HepG2 (cell line): Measurements from ENCODE around the gene KNG1. TPM values are rescaled to one million over a fixed set of nuclear protein-coding genes. Genes with fewer than 3 reads are reported as not detected.

ENCODE experiments used
- ATAC-seq: fragments of 200-7000 bp; cut with Tn5 transposase; 3 replicates; pipeline ENCODE4 v1.9.1; 2020; ENCODE audit warnings: mild to moderate bottlenecking, moderate library complexity
- BruUV-seq: library from RNA; stranded (reverse); fragments of 400-500 nt; replicated peaks from 2 replicates; lab custom pipeline; 2021; lab: Mats Ljungman, UMichigan
- CTCF ChIA-PET: fragments of 300-600 bp; formaldehyde crosslinking; extraction: SDS; loops from one replicate; lab custom pipeline; 2021; ENCODE audit warnings: low total read pairs, inconsistent platforms, low intra/inter-chr PET ratio; lab: Yijun Ruan, JAX
- POLR2A ChIA-PET: fragments of 350-600 bp; sonication (Branson Sonifier 250); formaldehyde crosslinking; loops from one replicate; lab custom pipeline; 2020; ENCODE audit warnings: antibody characterized with exemption, inconsistent platforms; lab: Yijun Ruan, JAX
- DNase-seq: peaks from one replicate; pipeline ENCODE4 v3.0.0-alpha.2; 2015; ENCODE audit warnings: low spot score
- FAIRE-seq: peaks from 3 replicates; lab custom pipeline; 2011; peaks lifted over from hg19 to GRCh38; lab: Jason Lieb, UNC
- H2AFZ ChIP-seq: one replicate; pipeline ENCODE4 v1.6.1; 2011; ENCODE audit warnings: low read length, inconsistent platforms
- H3K27ac ChIP-seq: fragments of 300-600 bp; 3 replicates; pipeline ENCODE4 v1.8.0; 2011; ENCODE audit warnings: mixed run types, mild to moderate bottlenecking, mixed read lengths, low read length, inconsistent platforms; ENCODE audit not compliant: insufficient read depth; ENCODE audit errors: extremely low read length
- H3K27me3 ChIP-seq, 2 experiments: fragments of 200-600 bp in 1 of 2; 2 replicates in 1 of 2; 3 replicates in 1 of 2; pipeline versions ENCODE4 v1.6.0 to v1.8.0; 2011; ENCODE audit warnings: low read length in 2 of 2, mild to moderate bottlenecking in 2 of 2, moderate library complexity in 2 of 2, inconsistent platforms in 1 of 2; ENCODE audit not compliant: insufficient read depth in 2 of 2, control insufficient read depth in 1 of 2
- H3K36me3 ChIP-seq, 2 experiments: fragments of 200-600 bp in 1 of 2; replicated peaks in 1 of 2; 2 replicates in 1 of 2; 3 replicates in 1 of 2; pipeline versions ENCODE4 v1.5.1 to v1.8.0; 2011; ENCODE audit warnings: low read length in 2 of 2, inconsistent platforms in 1 of 2; ENCODE audit not compliant: insufficient read depth in 2 of 2, control insufficient read depth in 1 of 2
- H3K4me1 ChIP-seq: 2 replicates; pipeline ENCODE4 v1.5.1; 2012; ENCODE audit warnings: low read length, inconsistent platforms; ENCODE audit not compliant: insufficient read depth
- H3K4me2 ChIP-seq: 2 replicates; pipeline ENCODE4 v1.6.0; 2011; ENCODE audit warnings: low read depth, low read length, inconsistent platforms
- H3K4me3 ChIP-seq, 3 experiments: fragments of 200-600 bp in 1 of 3; sonication (generic), shearing (Covaris generic) in 1 of 3; replicated peaks in 1 of 3; 2 replicates each; pipeline ENCODE4 v1.5.1; 2011 to 2016; ENCODE audit warnings: low read length in 3 of 3, inconsistent platforms in 2 of 3, low read depth in 2 of 3, mild to moderate bottlenecking in 2 of 3, control low read depth in 1 of 3, mixed read lengths in 1 of 3; ENCODE audit not compliant: insufficient read depth in 1 of 3
- H3K79me2 ChIP-seq: one replicate; pipeline ENCODE4 v1.6.1; 2011; ENCODE audit warnings: low read length, inconsistent platforms; ENCODE audit not compliant: insufficient read depth
- H3K9ac ChIP-seq: 2 replicates; pipeline ENCODE4 v1.6.0; 2011; ENCODE audit warnings: mild to moderate bottlenecking, low read depth, low read length, inconsistent platforms; ENCODE audit not compliant: insufficient read depth
- H3K9me3 ChIP-seq: 2 replicates; pipeline ENCODE4 v1.5.1; 2012; ENCODE audit warnings: mild to moderate bottlenecking, low read length
- H4K20me1 ChIP-seq: 2 replicates; pipeline ENCODE4 v1.6.0; 2011; ENCODE audit warnings: inconsistent platforms, mild to moderate bottlenecking, low read length, moderate library complexity; ENCODE audit not compliant: insufficient read depth
- CEBPG ChIP-seq: IDR thresholded peaks from 2 replicates; pipeline ENCODE4 v1.6.1; 2016
- FOSL2 ChIP-seq: sonication (generic); formaldehyde crosslinking; IDR thresholded peaks from 2 replicates; pipeline ENCODE4 v1.4.0; 2020; ENCODE audit warnings: missing genetic modification reagents
- HDAC6 ChIP-seq: fragments of 200-600 bp; sonication (generic); IDR thresholded peaks from 2 replicates; pipeline ENCODE4 v1.7.0; 2017; ENCODE audit warnings: mild to moderate bottlenecking, antibody characterized with exemption, low read length, low read depth
- IRX3 ChIP-seq: sonication (generic); formaldehyde crosslinking; IDR thresholded peaks from 2 replicates; pipeline ENCODE4 v1.8.1; 2023; ENCODE audit warnings: mild to moderate bottlenecking, low read depth, missing genetic modification reagents, borderline replicate concordance
- JUNB ChIP-seq: sonication (generic); formaldehyde crosslinking; IDR thresholded peaks from 2 replicates; pipeline ENCODE4 v1.8.0; 2022; ENCODE audit warnings: missing genetic modification reagents, mild to moderate bottlenecking, borderline replicate concordance
- MAFK ChIP-seq, 2 experiments: IDR thresholded peaks in 1 of 2; conservative IDR thresholded peaks in 1 of 2; 2 replicates each; pipeline ENCODE4 v1.6.1; 2011; ENCODE audit warnings: improper control_type of control experiment in 2 of 2, low read length in 2 of 2
- PPARG ChIP-seq: conservative IDR thresholded peaks from 2 replicates; pipeline ENCODE4 v1.6.1; 2016; ENCODE audit warnings: missing biosample characterization, missing genetic modification reagents
- RFXANK ChIP-seq: IDR thresholded peaks from 2 replicates; pipeline ENCODE4 v1.6.1; 2016
- SMAD9 ChIP-seq: sonication (generic); formaldehyde crosslinking; IDR thresholded peaks from 2 replicates; pipeline ENCODE4 v1.5.1; 2020; ENCODE audit warnings: mild to moderate bottlenecking, missing genetic modification reagents
- ZNF124 ChIP-seq: sonication (generic); formaldehyde crosslinking; IDR thresholded peaks from 2 replicates; pipeline ENCODE4 v1.4.0; 2020; ENCODE audit warnings: missing genetic modification reagents
- ZNF253 ChIP-seq: sonication (generic); formaldehyde crosslinking; IDR thresholded peaks from 2 replicates; pipeline ENCODE4 v1.8.0; 2022; ENCODE audit warnings: mild to moderate bottlenecking, missing genetic modification reagents, borderline replicate concordance
- ZNF616 ChIP-seq: sonication (generic); formaldehyde crosslinking; IDR thresholded peaks from 2 replicates; pipeline ENCODE4 v1.5.0; 2020; ENCODE audit warnings: low read depth, mild to moderate bottlenecking, missing genetic modification reagents
- ZNF747 ChIP-seq: sonication (generic); formaldehyde crosslinking; IDR thresholded peaks from 2 replicates; pipeline ENCODE4 v1.8.1; 2023; ENCODE audit warnings: missing genetic modification reagents, mild to moderate bottlenecking, borderline replicate concordance
- ZNF761 ChIP-seq: sonication (generic); formaldehyde crosslinking; conservative IDR thresholded peaks from 2 replicates; pipeline ENCODE4 v1.4.0; 2020; ENCODE audit warnings: mild to moderate bottlenecking, missing genetic modification reagents
- ZNF792 ChIP-seq: IDR thresholded peaks from 2 replicates; pipeline ENCODE4 v1.6.1; 2016
- WGBS: methylation state at CpG from one replicate; pipeline ENCODE4 v1.1.6; 2017; ENCODE audit warnings: low lambda C conversion rate; 5-methylcytosine and 5-hydroxymethylcytosine counted together
- in situ Hi-C: cut with HindIII; loops from 2 replicates; pipeline ENCODE4 v1.10.0; 2017; ENCODE audit warnings: low pct_unique_long_range_greater_than_20kb; ENCODE audit not compliant: extremely low pct_ligation_motif_present
- intact Hi-C: fragments of 100-400 bp; cut with micrococcal nuclease; formaldehyde crosslinking; loops from one replicate; pipeline ENCODE4 v1.10.0; 2022; ENCODE audit not compliant: unreplicated experiment
- polyA plus RNA-seq, 8 experiments: library from polyadenylated mRNA; depleted of rRNA in 3 of 8; stranded (reverse) in 7 of 8; unstranded in 1 of 8; fragments of >200 nt; fragmentation: Illumina TruSeq in 4 of 8; extraction: Trizol in 4 of 8; gene quantifications; 2 replicates each; pipeline versions ENCODE4 v1.2.1 to v1.2.3, GENCODE V29; 2011 to 2016; ENCODE audit warnings: low read depth in 4 of 8, missing spikeins in 1 of 8, mixed read lengths in 1 of 8; ENCODE audit not compliant: insufficient read depth in 1 of 8
- total RNA-seq, 5 experiments: library from RNA; depleted of rRNA; stranded (reverse); fragments of >200 nt; fragmentation: Illumina TruSeq; extraction: Trizol; gene quantifications; 2 replicates each; pipeline ENCODE4 v1.2.3, GENCODE V29; 2016; ENCODE audit warnings: low read depth in 1 of 5
- TF ChIP-seq, protein P1 (sequence below), 2 experiments: sonication (generic) in 1 of 2; formaldehyde crosslinking in 1 of 2; IDR thresholded peaks; 2 replicates each; pipeline versions ENCODE4 v1.5.1 to v1.6.1; 2011 to 2020; ENCODE audit warnings: borderline replicate concordance in 1 of 2, low read depth in 1 of 2, low read length in 1 of 2, mild to moderate bottlenecking in 1 of 2, missing genetic modification reagents in 1 of 2, moderate library complexity in 1 of 2
- TF ChIP-seq, protein P2 (sequence below): sonication (generic); formaldehyde crosslinking; IDR thresholded peaks from 2 replicates; pipeline ENCODE4 v1.4.0; 2020; ENCODE audit warnings: missing genetic modification reagents, mild to moderate bottlenecking, borderline replicate concordance
- TF ChIP-seq, protein P3 (sequence below): IDR thresholded peaks from 2 replicates; pipeline ENCODE4 v1.6.1; 2016; ENCODE audit warnings: mild to moderate bottlenecking, missing biosample characterization, missing genetic modification reagents
- TF ChIP-seq, protein P4 (sequence below): sonication (generic); formaldehyde crosslinking; conservative IDR thresholded peaks from 2 replicates; pipeline ENCODE4 v1.4.0; 2020; ENCODE audit warnings: missing genetic modification reagents

Gene KNG1
- total and polyA plus RNA-seq, 2 of the 13 experiments (the other 11 are each of a cell fraction or from before 2014, with no cell fraction given) = 6.5 to 7.0 TPM

DNA sequence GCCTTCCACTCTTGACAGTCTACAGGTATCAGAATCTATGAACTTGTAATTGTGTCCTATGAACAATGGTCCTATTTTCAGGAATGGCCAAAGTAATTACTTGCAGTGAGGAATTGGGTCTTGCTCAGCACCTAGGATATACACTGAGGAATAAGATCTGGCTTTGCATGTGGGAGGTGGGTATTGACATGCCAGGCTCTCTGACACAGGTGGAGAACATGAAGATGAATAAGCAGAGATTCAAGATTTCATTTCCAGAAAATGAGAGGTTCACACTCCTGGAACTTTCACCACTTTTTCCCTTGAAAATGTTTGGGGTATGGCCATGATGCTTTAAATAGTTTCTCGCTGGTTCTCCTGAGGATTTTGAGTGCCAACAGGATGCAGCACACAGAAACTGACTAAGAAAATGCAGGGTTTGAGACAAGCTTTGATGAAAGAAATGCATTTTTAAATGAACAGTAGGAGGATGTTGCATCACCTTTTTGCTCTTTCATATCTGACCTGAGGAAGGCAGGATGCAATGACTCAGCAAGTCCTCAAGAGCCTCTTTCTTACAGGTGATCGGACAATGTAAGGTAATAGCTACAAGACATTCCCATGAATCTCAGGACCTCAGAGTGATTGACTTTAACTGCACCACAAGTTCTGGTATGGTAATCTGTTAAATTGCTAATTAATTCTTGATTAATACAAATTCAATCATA lies 47.6 kb upstream of the KNG1 start:
- FAIRE-seq (no peak), ATAC-seq (no peak), DNase-seq (no peak)
- intact Hi-C loops = no loop called here
- no peak overlapping the region for H3K4me3 ChIP-seq
- no peaks in the 10 kb centered on the region for H4K20me1 ChIP-seq
- 0 out of 5 replicates have a peak, but pooled peaks cover 0 to 3% of the 10 kb centered on the region in 2 experiments for H3K27me3 ChIP-seq
- H3K9ac ChIP-seq = no peak overlapping the region
- no peaks in the 10 kb centered on the region for H3K79me2 ChIP-seq
- no TSS peak for BruUV-seq
- H3K36me3 ChIP-seq = no peaks in the 10 kb centered on the region
- no peaks in the 10 kb centered on the region for H3K9me3 ChIP-seq
- in situ Hi-C loops = no loop called here
- 50% methylated on average over 2 of the region's 2 CpGs for whole genome bisulfite sequencing
- H3K27ac ChIP-seq = no peak overlapping the region
- H3K4me1 ChIP-seq = peaks cover 28% of the 10 kb centered on the region
- ChIA-PET CTCF (no interaction called here), POLR2A (no interaction called here)
- no peak overlapping the region for H2AFZ ChIP-seq
- no peak overlapping the region for H3K4me2 ChIP-seq
- TF ChIP-seq ZNF124 (no peak), FOSL2 (CRISPR knock-in tag) (0 out of 2 replicates have a peak, but pooled peaks have one; percentile 6), RFXANK (CRISPR knock-in tag) (no peak), ZNF792 (CRISPR knock-in tag) (no peak), MAFK (conservative IDR thresholded peaks at IDR 0.05 in 1 of 2, IDR thresholded peaks at IDR 0.05 in 1 of 2; ENCODE audit: low read length in 2 of 2) (0 out of 4 replicates have a peak, but pooled peaks of 1 of the 2 experiments have one; percentile 23), ZNF253 (CRISPR knock-in tag) (no peak), SMAD9 (CRISPR knock-in tag) (no peak), ZNF616 (CRISPR knock-in tag) (no peak), CEBPG (peak; percentile 49; the same call in 1 of the 2 replicates), JUNB (CRISPR knock-in tag) (no peak), PPARG (no peak), HDAC6 (no peak), ZNF747 (CRISPR knock-in tag) (no peak), IRX3 (CRISPR knock-in tag) (no peak), ZNF761 (CRISPR knock-in tag) (no peak)
- TF ChIP-seq, protein P1, sequence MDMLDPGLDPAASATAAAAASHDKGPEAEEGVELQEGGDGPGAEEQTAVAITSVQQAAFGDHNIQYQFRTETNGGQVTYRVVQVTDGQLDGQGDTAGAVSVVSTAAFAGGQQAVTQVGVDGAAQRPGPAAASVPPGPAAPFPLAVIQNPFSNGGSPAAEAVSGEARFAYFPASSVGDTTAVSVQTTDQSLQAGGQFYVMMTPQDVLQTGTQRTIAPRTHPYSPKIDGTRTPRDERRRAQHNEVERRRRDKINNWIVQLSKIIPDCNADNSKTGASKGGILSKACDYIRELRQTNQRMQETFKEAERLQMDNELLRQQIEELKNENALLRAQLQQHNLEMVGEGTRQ (IDR thresholded peaks at IDR 0.05; ENCODE audit: low read depth, low read length) = no peak
- TF ChIP-seq, protein P1 (CRISPR knock-in tag; IDR thresholded peaks at IDR 0.05; ENCODE audit: borderline replicate concordance) = no peak
- TF ChIP-seq, protein P2, sequence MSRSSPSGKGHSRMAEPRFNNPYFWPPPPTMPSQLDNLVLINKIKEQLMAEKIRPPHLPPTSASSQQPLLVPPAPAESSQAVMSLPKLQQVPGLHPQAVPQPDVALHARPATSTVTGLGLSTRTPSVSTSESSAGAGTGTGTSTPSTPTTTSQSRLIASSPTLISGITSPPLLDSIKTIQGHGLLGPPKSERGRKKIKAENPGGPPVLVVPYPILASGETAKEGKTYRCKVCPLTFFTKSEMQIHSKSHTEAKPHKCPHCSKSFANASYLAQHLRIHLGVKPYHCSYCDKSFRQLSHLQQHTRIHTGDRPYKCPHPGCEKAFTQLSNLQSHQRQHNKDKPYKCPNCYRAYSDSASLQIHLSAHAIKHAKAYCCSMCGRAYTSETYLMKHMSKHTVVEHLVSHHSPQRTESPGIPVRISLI = no peak
- TF ChIP-seq, protein P3, sequence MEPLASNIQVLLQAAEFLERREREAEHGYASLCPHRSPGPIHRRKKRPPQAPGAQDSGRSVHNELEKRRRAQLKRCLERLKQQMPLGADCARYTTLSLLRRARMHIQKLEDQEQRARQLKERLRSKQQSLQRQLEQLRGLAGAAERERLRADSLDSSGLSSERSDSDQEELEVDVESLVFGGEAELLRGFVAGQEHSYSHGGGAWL = no peak
- TF ChIP-seq, protein P4, sequence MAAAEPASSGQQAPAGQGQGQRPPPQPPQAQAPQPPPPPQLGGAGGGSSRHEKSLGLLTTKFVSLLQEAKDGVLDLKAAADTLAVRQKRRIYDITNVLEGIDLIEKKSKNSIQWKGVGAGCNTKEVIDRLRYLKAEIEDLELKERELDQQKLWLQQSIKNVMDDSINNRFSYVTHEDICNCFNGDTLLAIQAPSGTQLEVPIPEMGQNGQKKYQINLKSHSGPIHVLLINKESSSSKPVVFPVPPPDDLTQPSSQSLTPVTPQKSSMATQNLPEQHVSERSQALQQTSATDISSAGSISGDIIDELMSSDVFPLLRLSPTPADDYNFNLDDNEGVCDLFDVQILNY (CRISPR knock-in tag) = no peak
